Measurements from ENCODE around the gene PPP1R1B. TPM values are rescaled to one million over a fixed set of nuclear protein-coding genes. Genes with fewer than 3 reads are reported as not detected.

The PPP1R1B gene
- total RNA-seq, 1 experiment from 2014 or later = 8.3 TPM

- H3K27me3 Mint-ChIP-seq (ENCODE audit: unreplicated experiment) = no peaks in the 10 kb centered on the region
- H3K36me3 Mint-ChIP-seq (ENCODE audit: insufficient read depth, unreplicated experiment) = peaks cover 89% of the 10 kb centered on the region
- H3K4me3 Mint-ChIP-seq (ENCODE audit: low read depth, unreplicated experiment) = no peak overlapping the region
- DNase-seq = no peak
- H3K9me3 Mint-ChIP-seq (ENCODE audit: low read depth, unreplicated experiment) = no peaks in the 10 kb centered on the region
- TF ChIP-seq, protein P1, sequence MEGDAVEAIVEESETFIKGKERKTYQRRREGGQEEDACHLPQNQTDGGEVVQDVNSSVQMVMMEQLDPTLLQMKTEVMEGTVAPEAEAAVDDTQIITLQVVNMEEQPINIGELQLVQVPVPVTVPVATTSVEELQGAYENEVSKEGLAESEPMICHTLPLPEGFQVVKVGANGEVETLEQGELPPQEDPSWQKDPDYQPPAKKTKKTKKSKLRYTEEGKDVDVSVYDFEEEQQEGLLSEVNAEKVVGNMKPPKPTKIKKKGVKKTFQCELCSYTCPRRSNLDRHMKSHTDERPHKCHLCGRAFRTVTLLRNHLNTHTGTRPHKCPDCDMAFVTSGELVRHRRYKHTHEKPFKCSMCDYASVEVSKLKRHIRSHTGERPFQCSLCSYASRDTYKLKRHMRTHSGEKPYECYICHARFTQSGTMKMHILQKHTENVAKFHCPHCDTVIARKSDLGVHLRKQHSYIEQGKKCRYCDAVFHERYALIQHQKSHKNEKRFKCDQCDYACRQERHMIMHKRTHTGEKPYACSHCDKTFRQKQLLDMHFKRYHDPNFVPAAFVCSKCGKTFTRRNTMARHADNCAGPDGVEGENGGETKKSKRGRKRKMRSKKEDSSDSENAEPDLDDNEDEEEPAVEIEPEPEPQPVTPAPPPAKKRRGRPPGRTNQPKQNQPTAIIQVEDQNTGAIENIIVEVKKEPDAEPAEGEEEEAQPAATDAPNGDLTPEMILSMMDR (IDR thresholded peaks at IDR 0.05; ENCODE audit: unreplicated experiment) = no peak
- no peak overlapping the region for H3K27ac Mint-ChIP-seq (ENCODE audit: unreplicated experiment)
- H3K4me1 Mint-ChIP-seq (ENCODE audit: low read depth, unreplicated experiment) = peaks cover 22% of the 10 kb centered on the region
- BruUV-seq (replicated peaks) = no TSS peak
- CTCF ChIA-PET = interaction anchor here (0.5 to 161.2 kb wide), 11 partner anchors 32 to 818 kb away, joined by 3 to 42089 read pairs (median 13); partner anchors contain the start of genes ERBB2, GRB7, GSDMA and GSDMB
- intact Hi-C loops (cut with micrococcal nuclease; ENCODE audit: unreplicated experiment) = no loop called here
Observed at GRCh38 chr17:39658346-39658745, 31.6 kb downstream of the PPP1R1B start.

- no TSS peak for BruUV-seq (replicated peaks)
- no peaks in the 10 kb centered on the region for H3K9me3 Mint-ChIP-seq (ENCODE audit: low read depth, unreplicated experiment)
Observed at GRCh38 chr17:39658760-39659159, 32.0 kb downstream of the PPP1R1B start.

GRCh38 chr17:39659279-39660010 lies 32.7 kb downstream of the PPP1R1B start:
- no peak overlapping the region for H3K4me3 Mint-ChIP-seq (ENCODE audit: low read depth, unreplicated experiment)
- H3K27me3 Mint-ChIP-seq (ENCODE audit: unreplicated experiment) = no peaks in the 10 kb centered on the region
- DNase-seq = peak; percentile 83
- intact Hi-C loops (cut with micrococcal nuclease; ENCODE audit: unreplicated experiment) = no loop called here
- CTCF ChIA-PET = interaction anchor here (0.5 to 161.2 kb wide), 12 partner anchors 39 to 1897 kb away, joined by 3 to 42089 read pairs (median 7); partner anchors contain the start of genes ERBB2, GRB7, GSDMA and GSDMB
- TF ChIP-seq, protein P1 (IDR thresholded peaks at IDR 0.05; ENCODE audit: unreplicated experiment) = no peak
- peaks cover 92% of the 10 kb centered on the region for H3K36me3 Mint-ChIP-seq (ENCODE audit: insufficient read depth, unreplicated experiment)
- no TSS peak for BruUV-seq (replicated peaks)
- no peak overlapping the region for H3K27ac Mint-ChIP-seq (ENCODE audit: unreplicated experiment)
- H3K9me3 Mint-ChIP-seq (ENCODE audit: low read depth, unreplicated experiment) = no peaks in the 10 kb centered on the region
- H3K4me1 Mint-ChIP-seq (ENCODE audit: low read depth, unreplicated experiment) = peaks cover 26% of the 10 kb centered on the region

More at GRCh38 chr17:39658760-39659159, 32.0 kb downstream of the PPP1R1B start:
- intact Hi-C loops (cut with micrococcal nuclease; ENCODE audit: unreplicated experiment) = no loop called here
- TF ChIP-seq, protein P1 (IDR thresholded peaks at IDR 0.05; ENCODE audit: unreplicated experiment) = no peak
- CTCF ChIA-PET = interaction anchor here (0.6 to 161.2 kb wide), 9 partner anchors 32 to 308 kb away, joined by 3 to 42089 read pairs (median 254); partner anchors contain the start of genes ERBB2, GRB7, GSDMA and GSDMB
- no peak for DNase-seq
- Mint-ChIP-seq H3K36me3 (ENCODE audit: insufficient read depth, unreplicated experiment) (peaks cover 89% of the 10 kb centered on the region), H3K27me3 (ENCODE audit: unreplicated experiment) (no peaks in the 10 kb centered on the region), H3K4me1 (ENCODE audit: low read depth, unreplicated experiment) (peaks cover 22% of the 10 kb centered on the region), H3K27ac (ENCODE audit: unreplicated experiment) (no peak overlapping the region), H3K4me3 (ENCODE audit: low read depth, unreplicated experiment) (no peak overlapping the region)

- Mint-ChIP-seq H3K27me3 (ENCODE audit: unreplicated experiment) (no peaks in the 10 kb centered on the region), H3K4me1 (ENCODE audit: low read depth, unreplicated experiment) (peaks cover 32% of the 10 kb centered on the region), H3K36me3 (ENCODE audit: insufficient read depth, unreplicated experiment) (peaks cover 92% of the 10 kb centered on the region), H3K27ac (ENCODE audit: unreplicated experiment) (no peak overlapping the region), H3K9me3 (ENCODE audit: low read depth, unreplicated experiment) (no peaks in the 10 kb centered on the region), H3K4me3 (ENCODE audit: low read depth, unreplicated experiment) (no peak overlapping the region)
- intact Hi-C loops (cut with micrococcal nuclease; ENCODE audit: unreplicated experiment) = no loop called here
- BruUV-seq (replicated peaks) = no TSS peak
- CTCF ChIA-PET = interaction anchor here (0.5 to 161.2 kb wide), 12 partner anchors 39 to 1898 kb away, joined by 3 to 42089 read pairs (median 7); partner anchors contain the start of genes ERBB2, GRB7, GSDMA and GSDMB
- TF ChIP-seq, protein P1 (IDR thresholded peaks at IDR 0.05; ENCODE audit: unreplicated experiment) = no peak
- DNase-seq = no peak
Observed at GRCh38 chr17:39660011-39660360, 33.2 kb downstream of the PPP1R1B start.
